Measurements from ENCODE around the gene LPCAT3. TPM values are rescaled to one million over a fixed set of nuclear protein-coding genes. Genes with fewer than 3 reads are reported as not detected.
"Not testable (repeated sequence)": the region's sequence is repeated elsewhere in the genome, so short reads cannot be mapped to it uniquely, and the experiment has no call there.

The LPCAT3 gene
- total RNA-seq, 1 experiment from 2014 or later, result 30.2 TPM

- Mint-ChIP-seq H3K4me3 (ENCODE audit: low read depth, unreplicated experiment) (peak overlapping the region; percentile 85), H3K27ac (ENCODE audit: unreplicated experiment) (peak overlapping the region; percentile 84), H3K36me3 (ENCODE audit: insufficient read depth, unreplicated experiment) (peaks cover 19% of the 10 kb centered on the region), H3K27me3 (ENCODE audit: unreplicated experiment) (no peaks in the 10 kb centered on the region), H3K9me3 (ENCODE audit: low read depth, unreplicated experiment) (no peaks in the 10 kb centered on the region), H3K4me1 (ENCODE audit: low read depth, unreplicated experiment) (peaks cover 16% of the 10 kb centered on the region)
- TF ChIP-seq CTCF (IDR thresholded peaks at IDR 0.05; ENCODE audit: unreplicated experiment), result no peak
- intact Hi-C loops (cut with micrococcal nuclease; ENCODE audit: unreplicated experiment), result loop anchor here (5.0 kb wide), 1 partner anchor 75 kb away; the partner anchor contains the start of gene C1R
- TSS peak; percentile 67 for BruUV-seq (replicated peaks)
- DNase-seq, result no peak
- CTCF ChIA-PET, result interaction anchor here (1.8 kb wide), 1 partner anchor 71 kb away, joined by 7 read pairs; no protein-coding TSS in a partner anchor
Measured at GRCh38 chr12:7016958-7017571, 1.2 kb downstream of the LPCAT3 start.

GRCh38 chr12:7015555-7016370 lies 2.5 kb downstream of the LPCAT3 start:
- no peaks in the 10 kb centered on the region for H3K9me3 Mint-ChIP-seq (ENCODE audit: low read depth, unreplicated experiment)
- no TSS peak for BruUV-seq (replicated peaks)
- H3K27ac Mint-ChIP-seq (ENCODE audit: unreplicated experiment), result no peak overlapping the region
- no peak overlapping the region for H3K4me3 Mint-ChIP-seq (ENCODE audit: low read depth, unreplicated experiment)
- DNase-seq, result no peak
- no peak for TF ChIP-seq CTCF (IDR thresholded peaks at IDR 0.05; ENCODE audit: unreplicated experiment)
- CTCF ChIA-PET, result no interaction called here
- H3K27me3 Mint-ChIP-seq (ENCODE audit: unreplicated experiment), result no peaks in the 10 kb centered on the region
- peaks cover 19% of the 10 kb centered on the region for H3K36me3 Mint-ChIP-seq (ENCODE audit: insufficient read depth, unreplicated experiment)
- intact Hi-C loops (cut with micrococcal nuclease; ENCODE audit: unreplicated experiment), result loop anchor here (5.0 kb wide), 1 partner anchor 77 kb away; the partner anchor contains the start of gene C1R
- peaks cover 16% of the 10 kb centered on the region for H3K4me1 Mint-ChIP-seq (ENCODE audit: low read depth, unreplicated experiment)

- Mint-ChIP-seq H3K27me3 (ENCODE audit: unreplicated experiment) (no peaks in the 10 kb centered on the region), H3K36me3 (ENCODE audit: insufficient read depth, unreplicated experiment) (peaks cover 17% of the 10 kb centered on the region), H3K27ac (ENCODE audit: unreplicated experiment) (no peak overlapping the region), H3K4me1 (ENCODE audit: low read depth, unreplicated experiment) (peaks cover 16% of the 10 kb centered on the region), H3K4me3 (ENCODE audit: low read depth, unreplicated experiment) (no peak overlapping the region), H3K9me3 (ENCODE audit: low read depth, unreplicated experiment) (no peaks in the 10 kb centered on the region)
- BruUV-seq (replicated peaks), result no TSS peak
- no peak for TF ChIP-seq CTCF (IDR thresholded peaks at IDR 0.05; ENCODE audit: unreplicated experiment)
- CTCF ChIA-PET, result no interaction called here
- intact Hi-C loops (cut with micrococcal nuclease; ENCODE audit: unreplicated experiment), result no loop called here
- DNase-seq, result no peak
Measured at GRCh38 chr12:7013101-7013500, 5.2 kb downstream of the LPCAT3 start.

GRCh38 chr12:7012024-7012607 lies 6.2 kb downstream of the LPCAT3 start:
- no peak for DNase-seq
- H3K4me1 Mint-ChIP-seq (ENCODE audit: low read depth, unreplicated experiment), result peaks cover 7% of the 10 kb centered on the region
- no peak for TF ChIP-seq CTCF (IDR thresholded peaks at IDR 0.05; ENCODE audit: unreplicated experiment)
- no peak overlapping the region for H3K27ac Mint-ChIP-seq (ENCODE audit: unreplicated experiment)
- H3K27me3 Mint-ChIP-seq (ENCODE audit: unreplicated experiment), result no peaks in the 10 kb centered on the region
- CTCF ChIA-PET, result no interaction called here
- no peaks in the 10 kb centered on the region for H3K9me3 Mint-ChIP-seq (ENCODE audit: low read depth, unreplicated experiment)
- intact Hi-C loops (cut with micrococcal nuclease; ENCODE audit: unreplicated experiment), result no loop called here
- no TSS peak for BruUV-seq (replicated peaks)
- H3K36me3 Mint-ChIP-seq (ENCODE audit: insufficient read depth, unreplicated experiment), result peaks cover 10% of the 10 kb centered on the region
- H3K4me3 Mint-ChIP-seq (ENCODE audit: low read depth, unreplicated experiment), result no peak overlapping the region

- H3K27me3 Mint-ChIP-seq (ENCODE audit: unreplicated experiment); BruUV-seq (replicated peaks); intact Hi-C loops (cut with micrococcal nuclease; ENCODE audit: unreplicated experiment); H3K4me3 Mint-ChIP-seq (ENCODE audit: low read depth, unreplicated experiment); H3K9me3 Mint-ChIP-seq (ENCODE audit: low read depth, unreplicated experiment); DNase-seq; CTCF ChIA-PET; H3K27ac Mint-ChIP-seq (ENCODE audit: unreplicated experiment); H3K4me1 Mint-ChIP-seq (ENCODE audit: low read depth, unreplicated experiment): not testable (repeated sequence)
- H3K36me3 Mint-ChIP-seq (ENCODE audit: insufficient read depth, unreplicated experiment), result peaks cover 16% of the 10 kb centered on the region
Measured at GRCh38 chr12:7011398-7011797, 6.9 kb downstream of the LPCAT3 start.

All from Calu3 (cell line).